Astrocyte (in vitro differentiated cells and primary cell): ENCODE measurements around the gene TMEM98. TPM values are rescaled to one million over a fixed set of nuclear protein-coding genes. Genes with fewer than 3 reads are reported as not detected.
"Not testable (repeated sequence)": the region's sequence is repeated elsewhere in the genome, so short reads cannot be mapped to it uniquely, and the experiment has no call there.

Source experiments
- DNase-seq: peaks from one replicate; pipeline ENCODE4 v3.0.0-alpha.2; 2010; ENCODE audit warnings: low read depth
- FAIRE-seq: peaks from 2 replicates; lab custom pipeline; 2011; peaks lifted over from hg19 to GRCh38; lab: Jason Lieb, UNC
- H2AFZ ChIP-seq: 2 replicates; pipeline ENCODE4 v1.6.0; 2012; ENCODE audit warnings: low read depth, low read length, inconsistent platforms
- H3K27ac ChIP-seq: 2 replicates; pipeline ENCODE4 v1.5.1; 2011; ENCODE audit warnings: low read depth, low read length, inconsistent platforms
- H3K27me3 ChIP-seq: 2 replicates; pipeline ENCODE4 v1.6.0; 2011; ENCODE audit warnings: low read length, inconsistent platforms; ENCODE audit not compliant: insufficient read depth
- H3K36me3 ChIP-seq: 2 replicates; pipeline ENCODE4 v1.5.1; 2011; ENCODE audit warnings: low read length, inconsistent platforms; ENCODE audit not compliant: insufficient read depth
- H3K4me1 ChIP-seq: 2 replicates; pipeline ENCODE4 v1.5.1; 2011; ENCODE audit warnings: low read length, inconsistent platforms; ENCODE audit not compliant: insufficient read depth
- H3K4me2 ChIP-seq: 2 replicates; pipeline ENCODE4 v1.6.0; 2012; ENCODE audit warnings: low read length, inconsistent platforms
- H3K4me3 ChIP-seq: 2 replicates; pipeline ENCODE4 v1.5.1; 2011; ENCODE audit warnings: low read depth, mild to moderate bottlenecking, low read length, inconsistent platforms; ENCODE audit not compliant: insufficient read depth
- H3K79me2 ChIP-seq: 2 replicates; pipeline ENCODE4 v1.6.0; 2012; ENCODE audit warnings: mild to moderate bottlenecking, low read length, inconsistent platforms; ENCODE audit not compliant: insufficient read depth
- H3K9ac ChIP-seq: 2 replicates; pipeline ENCODE4 v1.6.0; 2012; ENCODE audit warnings: mild to moderate bottlenecking, low read length, inconsistent platforms
- H3K9me3 ChIP-seq: 2 replicates; pipeline ENCODE4 v1.5.1; 2012; ENCODE audit warnings: low read depth, mild to moderate bottlenecking, low read length, inconsistent platforms; ENCODE audit not compliant: insufficient read depth
- H4K20me1 ChIP-seq: 2 replicates; pipeline ENCODE4 v1.6.0; 2012; ENCODE audit warnings: low read length, inconsistent platforms; ENCODE audit not compliant: insufficient read depth
- H3K27ac Mint-ChIP-seq: one replicate; pipeline ENCODE4 v1.8.0; 2021; ENCODE audit warnings: mild to moderate bottlenecking, mixed read lengths; ENCODE audit not compliant: unreplicated experiment
- H3K27me3 Mint-ChIP-seq: one replicate; pipeline ENCODE4 v1.8.0; 2021; ENCODE audit warnings: low read depth, mixed read lengths; ENCODE audit not compliant: unreplicated experiment
- H3K36me3 Mint-ChIP-seq: one replicate; pipeline ENCODE4 v1.8.0; 2021; ENCODE audit warnings: low read depth, mixed read lengths; ENCODE audit not compliant: unreplicated experiment
- H3K4me1 Mint-ChIP-seq: one replicate; pipeline ENCODE4 v1.8.0; 2021; ENCODE audit warnings: low read depth, mixed read lengths; ENCODE audit not compliant: unreplicated experiment
- H3K4me3 Mint-ChIP-seq: one replicate; pipeline ENCODE4 v1.8.0; 2021; ENCODE audit warnings: mild to moderate bottlenecking, moderate library complexity, mixed read lengths; ENCODE audit not compliant: unreplicated experiment
- H3K9me3 Mint-ChIP-seq: one replicate; pipeline ENCODE4 v1.8.0; 2021; ENCODE audit warnings: mild to moderate bottlenecking, mixed read lengths; ENCODE audit not compliant: unreplicated experiment
- CTCF ChIP-seq: IDR thresholded peaks from 2 replicates; pipeline ENCODE4 v1.5.1; 2011; ENCODE audit warnings: low read depth, mild to moderate bottlenecking, inconsistent platforms, low read length, moderate library complexity; ENCODE audit not compliant: insufficient read depth
- EZH2 ChIP-seq: IDR thresholded peaks from 2 replicates; pipeline ENCODE4 v1.6.1; 2012; ENCODE audit warnings: mild to moderate bottlenecking, low read length, inconsistent platforms; ENCODE audit not compliant: insufficient read depth
- total RNA-seq: library from RNA; stranded (reverse); gene quantifications from 2 replicates; pipeline ENCODE4 v1.2.1, GENCODE V29; 2021

The TMEM98 gene
- total RNA-seq, 1 donor from 2014 or later = 62.6 TPM

- no peak for DNase-seq
- no peak overlapping the region for H3K27ac Mint-ChIP-seq
- Histone ChIP-seq H3K4me1 (no peaks in the 10 kb centered on the region), H3K4me3 (no peak overlapping the region), H2AFZ (no peak overlapping the region), H3K4me2 (no peak overlapping the region), H3K9ac (no peak overlapping the region), H4K20me1 (no peaks in the 10 kb centered on the region), H3K79me2 (no peaks in the 10 kb centered on the region), H3K36me3 (no peaks in the 10 kb centered on the region), H3K27ac (no peak overlapping the region), H3K9me3 (no peaks in the 10 kb centered on the region), H3K27me3 (peaks cover 2% of the 10 kb centered on the region)
- no peaks in the 10 kb centered on the region for H3K27me3 Mint-ChIP-seq
- no peaks in the 10 kb centered on the region for H3K4me1 Mint-ChIP-seq
- H3K36me3 Mint-ChIP-seq = no peaks in the 10 kb centered on the region
- peaks cover 2% of the 10 kb centered on the region for H3K9me3 Mint-ChIP-seq
- H3K4me3 Mint-ChIP-seq = no peak overlapping the region
- FAIRE-seq = no peak
- no peak for TF ChIP-seq CTCF
- TF ChIP-seq EZH2 = no peak
Measured at GRCh38 chr17:32920293-32920692, 7.7 kb upstream of the TMEM98 start.

GRCh38 chr17:32921017-32921416, 6.9 kb upstream of the TMEM98 start:
- Histone ChIP-seq H3K79me2 (no peaks in the 10 kb centered on the region), H4K20me1 (no peaks in the 10 kb centered on the region), H3K4me2 (no peak overlapping the region), H3K9me3 (no peaks in the 10 kb centered on the region), H3K9ac (no peak overlapping the region), H3K27me3 (peaks cover 2% of the 10 kb centered on the region), H3K4me3 (no peak overlapping the region), H3K4me1 (no peaks in the 10 kb centered on the region), H3K36me3 (no peaks in the 10 kb centered on the region), H3K27ac (no peak overlapping the region), H2AFZ (no peak overlapping the region)
- no peak overlapping the region for H3K27ac Mint-ChIP-seq
- DNase-seq (no peak), FAIRE-seq (no peak)
- H3K4me3 Mint-ChIP-seq = no peak overlapping the region
- H3K27me3 Mint-ChIP-seq = peaks cover under 1% of the 10 kb centered on the region
- no peaks in the 10 kb centered on the region for H3K9me3 Mint-ChIP-seq
- no peaks in the 10 kb centered on the region for H3K4me1 Mint-ChIP-seq
- no peaks in the 10 kb centered on the region for H3K36me3 Mint-ChIP-seq
- TF ChIP-seq CTCF (no peak), EZH2 (no peak)

- not testable (repeated sequence) for H3K9me3 Mint-ChIP-seq, H3K27ac ChIP-seq, H3K36me3 Mint-ChIP-seq, H3K27me3 Mint-ChIP-seq, H3K27ac Mint-ChIP-seq, H3K27me3 ChIP-seq, H3K36me3 ChIP-seq, H3K4me1 Mint-ChIP-seq, H3K9ac ChIP-seq, DNase-seq, H3K9me3 ChIP-seq, H3K4me3 ChIP-seq, H3K4me2 ChIP-seq, FAIRE-seq, H3K4me1 ChIP-seq, H2AFZ ChIP-seq, H3K4me3 Mint-ChIP-seq, H3K79me2 ChIP-seq, H4K20me1 ChIP-seq
Measured at GRCh38 chr17:32923905-32924304, 4.0 kb upstream of the TMEM98 start.
